Smooth muscle cell (in vitro differentiated cells): ENCODE measurements around the gene GREM1. TPM values are rescaled to one million over a fixed set of nuclear protein-coding genes. Genes with fewer than 3 reads are reported as not detected.

Experiments
- DNase-seq: peaks from one replicate; lab custom pipeline; 2025; ENCODE audit not compliant: unreplicated experiment; lab: John Stamatoyannopoulos, UW
- H2AFZ ChIP-seq: fragments of 200-600 bp; sonication (generic); 2 replicates; pipeline ENCODE4 v1.6.0; 2016; ENCODE audit warnings: antibody characterized with exemption, low read depth, mild to moderate bottlenecking
- H3F3A ChIP-seq: fragments of 200-600 bp; sonication (generic); 2 replicates; pipeline ENCODE4 v1.6.0; 2017; ENCODE audit warnings: antibody characterized with exemption, low read depth
- H3K27ac ChIP-seq: fragments of 200-600 bp; sonication (generic); 2 replicates; pipeline ENCODE4 v1.5.1; 2016; ENCODE audit warnings: low read depth, mild to moderate bottlenecking
- H3K27me3 ChIP-seq: fragments of 200-600 bp; sonication (generic); 2 replicates; pipeline ENCODE4 v1.6.1; 2016; ENCODE audit warnings: low read depth, mild to moderate bottlenecking
- H3K36me3 ChIP-seq: fragments of 200-600 bp; sonication (generic); 2 replicates; pipeline ENCODE4 v1.5.1; 2016; ENCODE audit warnings: low read depth
- H3K4me1 ChIP-seq: fragments of 200-600 bp; sonication (generic); 2 replicates; pipeline ENCODE4 v1.5.1; 2016; ENCODE audit warnings: low read depth
- H3K4me2 ChIP-seq: fragments of 200-600 bp; sonication (generic); 2 replicates; pipeline ENCODE4 v1.6.0; 2016; ENCODE audit warnings: mild to moderate bottlenecking
- H3K4me3 ChIP-seq: fragments of 200-600 bp; sonication (generic); 2 replicates; pipeline ENCODE4 v1.5.1; 2016; ENCODE audit warnings: mild to moderate bottlenecking
- H3K79me2 ChIP-seq: fragments of 200-600 bp; sonication (generic); 2 replicates; pipeline ENCODE4 v1.6.0; 2016; ENCODE audit warnings: low read depth, mild to moderate bottlenecking
- H3K9ac ChIP-seq: fragments of 200-600 bp; sonication (generic); 2 replicates; pipeline ENCODE4 v1.6.0; 2016; ENCODE audit warnings: low read depth
- H3K9me3 ChIP-seq: fragments of 200-600 bp; sonication (generic); replicated peaks from 2 replicates; pipeline ENCODE4 v1.5.1; 2016; ENCODE audit warnings: low read depth
- H4K20me1 ChIP-seq: fragments of 200-600 bp; sonication (generic); 2 replicates; pipeline ENCODE4 v1.6.0; 2016; ENCODE audit warnings: low read depth
- CTCF ChIP-seq: fragments of 200-600 bp; sonication (generic); IDR thresholded peaks from 2 replicates; pipeline ENCODE4 v1.5.1; 2017; ENCODE audit warnings: borderline replicate concordance, mild to moderate bottlenecking, antibody characterized with exemption; ENCODE audit not compliant: insufficient read depth, poor library complexity, severe bottlenecking
- WGBS: methylation state at CpG from one replicate; pipeline ENCODE4 v1.1.7; 2016; ENCODE audit warnings: low lambda C conversion rate; 5-methylcytosine and 5-hydroxymethylcytosine counted together
- polyA plus RNA-seq: library from polyadenylated mRNA; unstranded; fragments of >200 nt; fragmentation: Nextera tagmentation; extraction: Ambion mirVana; gene quantifications from 2 replicates; pipeline ENCODE4 v1.2.1, GENCODE V29; 2016
- total RNA-seq: library from RNA; depleted of rRNA; stranded (reverse); fragments of >200 nt; gene quantifications from 2 replicates; pipeline ENCODE4 v1.2.3, GENCODE V29; 2014

GREM1 gene
- total and polyA plus RNA-seq, 2 experiments from 2014 or later, result 57.4 to 80.1 TPM

GRCh38 chr15:32746116-32746857, 28.5 kb downstream of the GREM1 start:
- WGBS, result 91% methylated on average over 4 of the region's 4 CpGs
- TF ChIP-seq CTCF, result no peak
- H3K9me3 ChIP-seq, result no peaks in the 10 kb centered on the region
- no peak overlapping the region for H2AFZ ChIP-seq
- H3K4me1 ChIP-seq, result no peaks in the 10 kb centered on the region
- no peak overlapping the region for H3K9ac ChIP-seq
- H3K27ac ChIP-seq, result no peak overlapping the region
- H3K27me3 ChIP-seq, result no peaks in the 10 kb centered on the region
- H4K20me1 ChIP-seq, result no peaks in the 10 kb centered on the region
- H3F3A ChIP-seq, result no peaks in the 10 kb centered on the region
- H3K36me3 ChIP-seq, result no peaks in the 10 kb centered on the region
- DNase-seq, result no peak
- no peak overlapping the region for H3K4me2 ChIP-seq
- H3K4me3 ChIP-seq, result no peak overlapping the region
- no peaks in the 10 kb centered on the region for H3K79me2 ChIP-seq

- Histone ChIP-seq H3K27me3 (no peaks in the 10 kb centered on the region), H3F3A (no peaks in the 10 kb centered on the region), H3K9me3 (no peaks in the 10 kb centered on the region), H3K36me3 (no peaks in the 10 kb centered on the region), H3K4me3 (no peak overlapping the region), H3K4me1 (no peaks in the 10 kb centered on the region), H4K20me1 (no peaks in the 10 kb centered on the region), H2AFZ (no peak overlapping the region), H3K27ac (no peak overlapping the region), H3K4me2 (no peak overlapping the region), H3K9ac (no peak overlapping the region), H3K79me2 (no peaks in the 10 kb centered on the region)
- 82% methylated on average over 4 of the region's 4 CpGs for WGBS
- no peak for TF ChIP-seq CTCF
- DNase-seq, result no peak
Measured at GRCh38 chr15:32747921-32748342, 30.1 kb downstream of the GREM1 start.

DNA sequence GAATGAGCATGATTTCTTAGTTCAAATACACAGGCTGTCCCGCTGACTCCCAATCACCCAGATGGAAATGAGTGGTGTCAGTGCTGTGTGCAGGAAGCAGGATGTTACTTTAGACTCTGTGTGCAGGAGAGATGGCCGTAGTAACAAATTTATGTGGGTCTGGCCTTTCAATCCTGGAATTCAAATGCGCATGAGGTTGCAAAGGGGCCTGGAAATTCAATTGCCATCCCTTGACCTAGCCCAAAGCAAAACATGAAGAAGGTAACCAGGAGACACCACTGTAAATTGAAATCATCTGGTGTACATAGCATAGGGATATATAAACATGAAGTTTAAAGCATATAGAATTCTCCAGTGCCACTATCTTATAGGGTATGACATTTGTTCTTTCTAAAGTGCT, 33.2 kb downstream of the GREM1 start:
- no peak overlapping the region for H3K4me2 ChIP-seq
- DNase-seq, result no peak
- no peaks in the 10 kb centered on the region for H3K27me3 ChIP-seq
- H3K36me3 ChIP-seq, result no peaks in the 10 kb centered on the region
- H3K9ac ChIP-seq, result no peak overlapping the region
- H3K4me1 ChIP-seq, result no peaks in the 10 kb centered on the region
- H3K27ac ChIP-seq, result no peak overlapping the region
- H2AFZ ChIP-seq, result no peak overlapping the region
- no peaks in the 10 kb centered on the region for H3F3A ChIP-seq
- no peak for TF ChIP-seq CTCF
- H3K4me3 ChIP-seq, result no peak overlapping the region
- no peaks in the 10 kb centered on the region for H4K20me1 ChIP-seq
- 59% methylated on average over 3 of the region's 3 CpGs for WGBS
- no peaks in the 10 kb centered on the region for H3K79me2 ChIP-seq
- H3K9me3 ChIP-seq, result no peaks in the 10 kb centered on the region

GRCh38 chr15:32757426-32757825, 39.6 kb downstream of the GREM1 start:
- no peaks in the 10 kb centered on the region for H3K4me1 ChIP-seq
- H3K36me3 ChIP-seq, result no peaks in the 10 kb centered on the region
- H3K4me2 ChIP-seq, result no peak overlapping the region
- H3K27ac ChIP-seq, result no peak overlapping the region
- no peaks in the 10 kb centered on the region for H3K79me2 ChIP-seq
- no peak for DNase-seq
- 90% methylated on average over 2 of the region's 2 CpGs for WGBS
- no peaks in the 10 kb centered on the region for H4K20me1 ChIP-seq
- H3K27me3 ChIP-seq, result no peaks in the 10 kb centered on the region
- H3K9ac ChIP-seq, result no peak overlapping the region
- H3K9me3 ChIP-seq, result no peaks in the 10 kb centered on the region
- H3F3A ChIP-seq, result no peaks in the 10 kb centered on the region
- no peak overlapping the region for H2AFZ ChIP-seq
- TF ChIP-seq CTCF, result no peak
- no peak overlapping the region for H3K4me3 ChIP-seq
